Spleen (tissue), 7 donors: ENCODE data around the gene GRAMD1B.

ENCODE experiments used
- CTCF ChIP-seq, 11 experiments: fragments of 200-600 bp in 7 of 11; fragments of 450-650 bp in 4 of 11; sonication (generic) in 4 of 11; IDR thresholded peaks in 8 of 11; conservative IDR thresholded peaks in 3 of 11; 1 replicate in 7 of 11; 2 replicates in 4 of 11; pipeline versions ENCODE4 v1.4.0 to v1.8.0; 2016 to 2021; ENCODE audit warnings: antibody characterized with exemption in 11 of 11, inconsistent platforms in 4 of 11, mild to moderate bottlenecking in 1 of 11
- POLR2A ChIP-seq, 3 donors: fragments of 450-650 bp; IDR thresholded peaks; one replicate each; pipeline ENCODE4 v1.5.1; 2017; ENCODE audit warnings: antibody characterized with exemption in 3 of 3, mild to moderate bottlenecking in 1 of 3
- POLR2AphosphoS5 ChIP-seq, 3 donors: sonication (generic); formaldehyde crosslinking; IDR thresholded peaks; one replicate each; pipeline ENCODE4 v1.5.1; 2017; ENCODE audit warnings: antibody characterized with exemption in 3 of 3
- donor health status: DM: no; HTN: no; CAD: no; lungs with moderate emphysema.
- donor health status: DM: no; HTN: no; CAD: no.
- donor health status: DM: no; HTN: no; CAD: no.

DNA sequence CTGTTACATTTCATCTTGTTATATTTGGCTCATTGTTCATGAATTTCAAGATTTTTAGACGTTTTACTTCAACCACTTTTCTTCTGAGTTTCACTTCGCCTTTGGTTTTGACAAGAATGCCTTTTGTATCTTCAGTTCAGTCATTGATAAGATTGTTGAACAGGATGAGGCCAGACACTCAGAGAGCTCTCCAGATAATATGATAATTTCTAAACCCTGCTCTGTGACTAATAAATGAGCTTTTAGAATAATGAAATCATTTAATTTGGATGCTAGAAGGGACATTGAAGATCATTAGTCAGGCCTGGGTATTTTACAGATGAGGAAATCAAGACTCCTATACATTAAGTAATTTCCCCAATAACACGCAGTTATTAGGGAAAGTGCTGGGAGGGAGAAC is 37.2 kb upstream of the GRAMD1B start:
- TF ChIP-seq POLR2A (IDR thresholded peaks at IDR 0.05), result no peak
- TF ChIP-seq CTCF (IDR thresholded peaks at IDR 0.05 in 8 of 11, conservative IDR thresholded peaks at IDR 0.05 in 3 of 11), result no peak
- no peak for TF ChIP-seq POLR2AphosphoS5 (IDR thresholded peaks at IDR 0.05)
